Panc1 (cell line): ENCODE results near the gene HOXC9.

Experiments used
- POLR2AphosphoS5 ChIP-seq: IDR thresholded peaks from 2 replicates; pipeline ENCODE4 v1.6.1; 2012; ENCODE audit warnings: mild to moderate bottlenecking, low read depth, low read length, moderate library complexity
- SIN3A ChIP-seq: IDR thresholded peaks from 2 replicates; pipeline ENCODE4 v1.6.1; 2012; ENCODE audit warnings: low read depth, mild to moderate bottlenecking, low read length, moderate library complexity, borderline replicate concordance; ENCODE audit not compliant: insufficient read depth

DNA sequence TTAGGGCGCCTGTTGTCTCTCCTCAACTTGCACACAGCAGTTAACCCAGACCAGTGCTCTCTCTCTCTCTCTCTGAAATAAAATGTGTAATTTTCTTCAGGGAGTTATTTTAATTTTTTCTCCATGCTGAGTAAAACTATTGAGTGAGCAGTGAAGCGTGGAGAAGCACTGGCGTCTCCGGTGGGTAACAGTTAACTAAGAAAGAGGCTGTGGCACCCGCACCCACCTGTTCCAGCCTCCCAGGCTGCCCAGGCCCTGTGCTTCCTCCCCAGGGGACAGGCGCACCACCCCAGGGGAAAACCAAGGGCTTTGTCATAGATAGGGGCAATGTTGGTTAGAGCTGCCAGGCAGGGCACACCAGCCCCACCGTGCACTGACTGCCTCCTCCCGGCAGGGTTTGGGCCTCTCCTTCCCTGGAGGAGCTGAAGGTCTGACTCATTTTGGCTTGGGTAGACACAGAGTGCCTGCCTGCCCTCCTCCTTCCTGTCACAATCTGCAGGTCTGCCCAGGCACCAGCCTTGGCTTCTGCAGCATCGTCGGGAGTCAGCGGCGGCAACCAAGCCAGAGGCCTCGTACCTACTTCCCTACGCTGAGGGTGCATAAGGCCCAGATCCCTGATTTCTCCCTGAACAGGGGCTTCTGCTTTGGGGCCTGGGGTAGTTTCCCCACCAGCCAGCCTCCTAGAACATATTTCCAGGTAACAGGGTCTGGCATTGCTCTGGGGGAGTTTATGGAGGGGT is 36.8 kb downstream of the HOXC9 start:
- TF ChIP-seq SIN3A (no peak), POLR2AphosphoS5 (no peak; the same call in 1 of the 2 replicates)
